Panc1 (cell line): ENCODE measurements around the gene WNT11. TPM values are rescaled to one million over a fixed set of nuclear protein-coding genes. Genes with fewer than 3 reads are reported as not detected.

ENCODE experiments used
- ATAC-seq: fragments of 200-7000 bp; cut with Tn5 transposase; 2 replicates; pipeline ENCODE4 v1.9.1; 2020; ENCODE audit warnings: mild to moderate bottlenecking, moderate library complexity
- BruUV-seq: library from RNA; stranded (reverse); fragments of 400-500 nt; replicated peaks from 2 replicates; lab custom pipeline; 2021; lab: Mats Ljungman, UMichigan
- CTCF ChIA-PET: fragments of 300-600 bp; sonication (Branson Sonifier 250); formaldehyde crosslinking; loops from one replicate; lab custom pipeline; 2022; ENCODE audit warnings: antibody characterized with exemption; lab: Charles Lee
- POLR2A ChIA-PET: fragments of 300-600 bp; sonication (Branson Sonifier 250); formaldehyde crosslinking; loops from one replicate; lab custom pipeline; 2022; ENCODE audit warnings: antibody characterized with exemption; lab: Charles Lee
- DNase-seq: peaks from one replicate; pipeline ENCODE4 v3.0.0-alpha.2; 2010; ENCODE audit warnings: low read depth, low spot score
- H3K27ac ChIP-seq: 2 replicates; pipeline ENCODE4 v1.5.1; 2011; ENCODE audit warnings: mild to moderate bottlenecking, low read length, inconsistent platforms
- H3K27me3 ChIP-seq: fragments of 200-500 bp; sonication (Bioruptor generic); 2 replicates; pipeline ENCODE4 v1.6.0; 2014; ENCODE audit warnings: low read length, inconsistent platforms; ENCODE audit not compliant: control insufficient read depth, insufficient read depth
- H3K36me3 ChIP-seq: fragments of 200-500 bp; sonication (Bioruptor generic); 2 replicates; pipeline ENCODE4 v1.5.1; 2014; ENCODE audit warnings: inconsistent platforms, mild to moderate bottlenecking, low read length, moderate library complexity; ENCODE audit not compliant: control insufficient read depth, insufficient read depth
- H3K4me1 ChIP-seq: 2 replicates; pipeline ENCODE4 v1.5.1; 2011; ENCODE audit warnings: inconsistent platforms, mild to moderate bottlenecking, low read length, moderate library complexity; ENCODE audit not compliant: control insufficient read depth, insufficient read depth
- H3K4me3 ChIP-seq, 2 experiments: 2 replicates each; pipeline ENCODE4 v1.5.1; 2011 to 2012; ENCODE audit warnings: low read depth in 2 of 2, low read length in 2 of 2, mild to moderate bottlenecking in 2 of 2, inconsistent platforms in 1 of 2, moderate library complexity in 1 of 2
- H3K9me3 ChIP-seq: fragments of 200-500 bp; sonication (Bioruptor generic); 2 replicates; pipeline ENCODE4 v1.5.1; 2014; ENCODE audit warnings: low read depth, mild to moderate bottlenecking, inconsistent platforms, low read length, moderate library complexity; ENCODE audit not compliant: control insufficient read depth, insufficient read depth
- CTCF ChIP-seq: fragments of 450-650 bp; IDR thresholded peaks from 2 replicates; pipeline ENCODE4 v1.5.1; 2017; ENCODE audit warnings: mild to moderate bottlenecking
- POLR2AphosphoS5 ChIP-seq: IDR thresholded peaks from 2 replicates; pipeline ENCODE4 v1.6.1; 2012; ENCODE audit warnings: mild to moderate bottlenecking, low read depth, low read length, moderate library complexity
- SIN3A ChIP-seq: IDR thresholded peaks from 2 replicates; pipeline ENCODE4 v1.6.1; 2012; ENCODE audit warnings: low read depth, mild to moderate bottlenecking, low read length, moderate library complexity, borderline replicate concordance; ENCODE audit not compliant: insufficient read depth
- TCF7L2 ChIP-seq: IDR thresholded peaks from 2 replicates; pipeline ENCODE4 v1.6.1; 2011; ENCODE audit warnings: mild to moderate bottlenecking, low read depth, low read length, inconsistent platforms
- in situ Hi-C: cut with HindIII; loops from 2 replicates; pipeline ENCODE4 v1.10.0; 2016; ENCODE audit warnings: low sequenced_read_pairs, low pct_unique_long_range_greater_than_20kb
- intact Hi-C: fragments of 100-400 bp; cut with micrococcal nuclease; formaldehyde crosslinking; loops from one replicate; pipeline ENCODE4 v1.10.0; 2022; ENCODE audit not compliant: unreplicated experiment
- total RNA-seq: library from RNA; stranded (reverse); gene quantifications from one replicate; pipeline ENCODE4 v1.2.1, GENCODE V29; 2021; ENCODE audit not compliant: unreplicated experiment
- TF ChIP-seq, protein P1 (sequence below), 2 experiments: IDR thresholded peaks; 2 replicates each; pipeline ENCODE4 v1.6.1; 2011 to 2012; ENCODE audit warnings: low read depth in 2 of 2, control low read depth in 1 of 2, low read length in 1 of 2, mild to moderate bottlenecking in 1 of 2, moderate library complexity in 1 of 2; ENCODE audit not compliant: insufficient read depth in 1 of 2

Gene WNT11
- total RNA-seq, 1 experiment from 2014 or later, result 1.1 TPM

GRCh38 chr11:76167590-76167989 is 38.7 kb downstream of the WNT11 start:
- Histone ChIP-seq H3K27ac (no peak overlapping the region), H3K9me3 (no peaks in the 10 kb centered on the region), H3K4me3 (no peak overlapping the region), H3K27me3 (no peaks in the 10 kb centered on the region; the same call in 1 of the 2 replicates), H3K4me1 (no peaks in the 10 kb centered on the region), H3K36me3 (no peaks in the 10 kb centered on the region)
- ChIA-PET POLR2A (no interaction called here), CTCF (no interaction called here)
- in situ Hi-C loops, result no loop called here
- DNase-seq, result no peak
- ATAC-seq, result no peak
- BruUV-seq, result no TSS peak
- no peak for TF ChIP-seq POLR2AphosphoS5
- no peak for TF ChIP-seq TCF7L2
- TF ChIP-seq SIN3A, result no peak
- TF ChIP-seq, protein P1, sequence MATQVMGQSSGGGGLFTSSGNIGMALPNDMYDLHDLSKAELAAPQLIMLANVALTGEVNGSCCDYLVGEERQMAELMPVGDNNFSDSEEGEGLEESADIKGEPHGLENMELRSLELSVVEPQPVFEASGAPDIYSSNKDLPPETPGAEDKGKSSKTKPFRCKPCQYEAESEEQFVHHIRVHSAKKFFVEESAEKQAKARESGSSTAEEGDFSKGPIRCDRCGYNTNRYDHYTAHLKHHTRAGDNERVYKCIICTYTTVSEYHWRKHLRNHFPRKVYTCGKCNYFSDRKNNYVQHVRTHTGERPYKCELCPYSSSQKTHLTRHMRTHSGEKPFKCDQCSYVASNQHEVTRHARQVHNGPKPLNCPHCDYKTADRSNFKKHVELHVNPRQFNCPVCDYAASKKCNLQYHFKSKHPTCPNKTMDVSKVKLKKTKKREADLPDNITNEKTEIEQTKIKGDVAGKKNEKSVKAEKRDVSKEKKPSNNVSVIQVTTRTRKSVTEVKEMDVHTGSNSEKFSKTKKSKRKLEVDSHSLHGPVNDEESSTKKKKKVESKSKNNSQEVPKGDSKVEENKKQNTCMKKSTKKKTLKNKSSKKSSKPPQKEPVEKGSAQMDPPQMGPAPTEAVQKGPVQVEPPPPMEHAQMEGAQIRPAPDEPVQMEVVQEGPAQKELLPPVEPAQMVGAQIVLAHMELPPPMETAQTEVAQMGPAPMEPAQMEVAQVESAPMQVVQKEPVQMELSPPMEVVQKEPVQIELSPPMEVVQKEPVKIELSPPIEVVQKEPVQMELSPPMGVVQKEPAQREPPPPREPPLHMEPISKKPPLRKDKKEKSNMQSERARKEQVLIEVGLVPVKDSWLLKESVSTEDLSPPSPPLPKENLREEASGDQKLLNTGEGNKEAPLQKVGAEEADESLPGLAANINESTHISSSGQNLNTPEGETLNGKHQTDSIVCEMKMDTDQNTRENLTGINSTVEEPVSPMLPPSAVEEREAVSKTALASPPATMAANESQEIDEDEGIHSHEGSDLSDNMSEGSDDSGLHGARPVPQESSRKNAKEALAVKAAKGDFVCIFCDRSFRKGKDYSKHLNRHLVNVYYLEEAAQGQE (IDR thresholded peaks at IDR 0.05; ENCODE audit: insufficient read depth in 1 of 2, low read depth in 2 of 2, low read length in 1 of 2), result no peak
- TF ChIP-seq CTCF, result no peak
- intact Hi-C loops, result no loop called here

DNA sequence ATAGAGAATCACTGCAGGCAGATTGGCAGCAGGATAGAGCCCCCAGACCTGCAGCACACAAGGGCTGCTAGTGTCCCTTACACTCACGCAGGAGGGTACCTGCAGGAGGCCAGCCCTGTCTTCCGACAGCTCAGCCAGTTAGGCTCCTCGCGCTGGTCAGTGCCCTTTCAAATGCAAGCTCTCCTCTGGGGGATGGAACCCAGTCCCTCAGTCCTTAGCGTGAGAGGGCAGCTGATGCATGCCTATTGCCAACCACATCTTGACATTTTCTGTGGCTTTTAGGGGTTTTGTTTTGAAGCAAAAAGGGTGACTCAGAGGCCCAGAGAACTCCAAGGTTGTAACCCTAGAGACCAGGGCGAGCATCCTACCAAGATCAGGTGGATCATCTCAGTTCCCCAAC is 40.0 kb downstream of the WNT11 start:
- in situ Hi-C loops, result no loop called here
- no peak for ATAC-seq

More for the DNA sequence above, 40.0 kb downstream of the WNT11 start:
- no TSS peak for BruUV-seq
- Histone ChIP-seq H3K27me3 (no peaks in the 10 kb centered on the region; the same call in 1 of the 2 replicates), H3K9me3 (no peaks in the 10 kb centered on the region), H3K36me3 (no peaks in the 10 kb centered on the region), H3K4me1 (peaks cover 4% of the 10 kb centered on the region; the same call in 1 of the 2 replicates), H3K27ac (no peak overlapping the region), H3K4me3 (no peak overlapping the region)
- intact Hi-C loops, result no loop called here
- DNase-seq, result no peak
- ChIA-PET CTCF (interaction anchor here (0.6 kb wide), 1 partner anchor 153 kb away, joined by 5 read pairs; no protein-coding TSS in a partner anchor), POLR2A (no interaction called here)
- no peak for TF ChIP-seq SIN3A
- TF ChIP-seq, protein P1 (IDR thresholded peaks at IDR 0.05; ENCODE audit: insufficient read depth in 1 of 2, low read depth in 2 of 2, low read length in 1 of 2), result no peak
- TF ChIP-seq CTCF, result no peak
